ENCODE results near the gene YOD1. TPM values are rescaled to one million over a fixed set of nuclear protein-coding genes. Genes with fewer than 3 reads are reported as not detected.

Gene YOD1
- total RNA-seq, 1 donor from 2014 or later = 3.0 TPM

DNA sequence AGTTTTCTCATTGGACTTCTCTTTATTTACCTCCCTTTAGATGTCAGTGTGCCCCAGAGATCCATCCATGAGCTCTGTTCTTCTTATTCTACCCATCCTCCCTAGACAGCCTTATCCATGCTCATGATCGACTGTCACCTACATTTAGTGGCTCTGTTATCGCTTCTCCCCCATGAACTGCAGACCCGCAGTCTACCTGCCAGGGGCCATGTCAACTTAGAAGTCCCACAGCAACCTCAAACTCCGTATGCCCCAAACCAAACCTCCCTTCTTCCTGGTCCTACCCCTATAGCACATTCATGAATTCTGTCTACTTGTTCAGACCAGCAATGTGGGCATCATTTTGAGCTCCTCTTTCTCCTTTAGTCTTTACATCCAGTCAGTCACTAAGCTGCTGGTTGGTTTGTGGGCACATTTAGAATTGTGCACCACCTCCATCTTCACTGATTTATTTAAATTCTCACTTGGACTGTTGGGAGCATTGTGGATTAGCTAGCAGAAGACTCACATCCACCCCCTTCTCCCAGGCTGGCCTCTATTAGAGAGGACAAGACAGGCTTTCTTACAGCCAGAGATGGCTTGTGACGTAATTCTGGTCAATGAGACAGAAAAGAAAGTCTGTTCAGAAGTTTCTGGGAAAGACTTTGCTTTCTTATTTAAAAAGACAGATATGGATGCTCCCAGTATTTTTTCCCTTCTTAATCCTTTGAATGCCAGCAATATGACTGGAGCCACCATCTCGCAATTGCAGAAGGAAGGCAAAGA, 37.5 kb downstream of the YOD1 start:
- DNase-seq (ENCODE audit: low spot score) (no peak), ATAC-seq (no peak)

DNA sequence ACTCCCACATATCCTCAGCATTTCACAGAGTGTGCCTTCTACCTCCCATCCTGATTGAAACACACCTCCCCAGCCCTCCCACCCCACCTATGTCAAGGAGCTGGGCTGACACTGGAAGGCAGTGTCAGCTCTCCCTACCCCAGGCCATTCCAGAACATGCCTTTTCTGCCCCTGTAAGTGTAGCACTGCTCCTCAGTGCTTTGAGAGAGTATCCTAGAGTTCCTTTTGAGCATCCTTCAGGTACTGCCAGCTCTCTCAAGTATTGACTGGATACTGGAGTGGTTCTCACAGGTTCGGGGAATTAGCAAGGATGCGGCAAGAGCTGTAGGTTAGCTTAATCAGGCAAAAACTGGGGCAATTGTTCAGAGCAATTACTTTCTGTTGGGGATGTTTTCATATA, 40.3 kb downstream of the YOD1 start:
- ATAC-seq = no peak
- no peak for DNase-seq (ENCODE audit: low spot score)

DNA sequence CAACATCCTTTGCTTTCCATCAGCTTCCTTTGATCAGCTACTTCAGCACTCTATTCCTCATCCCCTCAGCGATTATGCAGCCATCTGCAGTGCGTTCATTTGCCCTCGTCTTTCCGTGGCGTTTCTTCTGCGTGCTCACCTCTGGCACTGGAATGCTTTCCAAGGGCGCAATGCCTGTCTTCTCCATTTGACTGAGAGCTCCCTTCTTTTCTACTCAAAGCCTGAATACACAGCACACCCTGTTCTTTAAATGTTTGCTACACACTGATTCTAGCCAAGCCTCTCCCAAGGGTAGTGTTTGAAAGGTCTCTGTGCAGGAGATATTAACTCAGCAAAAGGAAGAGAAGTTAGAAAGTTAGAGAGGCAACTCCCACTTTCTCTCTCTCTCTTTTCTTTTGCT, 41.1 kb downstream of the YOD1 start:
- no peak for ATAC-seq

DNA sequence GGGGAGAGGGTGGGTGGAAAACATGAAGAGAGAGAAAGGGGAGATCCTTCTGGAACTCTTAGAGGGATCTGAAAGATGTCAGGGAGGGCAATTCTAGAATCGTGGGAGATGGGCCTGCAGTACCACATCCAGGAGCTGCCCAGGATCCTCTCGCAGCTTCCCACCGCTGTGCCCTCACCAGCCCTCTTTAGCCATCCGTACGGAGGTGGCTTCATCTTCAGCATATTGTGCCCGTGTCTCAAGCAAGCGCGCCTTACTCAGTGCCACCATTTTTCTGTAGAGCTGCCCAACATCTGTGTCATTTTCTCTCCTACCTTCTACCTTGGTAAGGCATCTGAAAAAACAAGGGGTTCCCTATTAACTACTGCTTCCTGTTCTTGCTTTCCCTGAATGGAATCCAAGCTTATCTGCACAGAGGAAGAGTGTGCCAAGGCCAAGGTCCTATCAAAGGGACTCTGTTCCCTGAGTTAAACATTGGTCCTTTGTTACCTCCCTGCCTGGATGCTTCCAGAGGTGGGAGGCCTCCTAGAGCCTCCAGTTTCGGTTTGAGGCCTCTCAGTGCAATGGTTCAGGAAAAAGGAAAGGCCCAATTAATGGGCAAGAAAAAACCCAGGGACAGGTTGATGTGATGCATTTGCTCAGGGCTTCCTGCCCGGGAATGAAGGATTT, 41.7 kb downstream of the YOD1 start:
- peak; percentile 5 for ATAC-seq
- no peak for DNase-seq (ENCODE audit: low spot score)

More for the DNA sequence above, 41.1 kb downstream of the YOD1 start:
- no peak for DNase-seq (ENCODE audit: low spot score)

DNA sequence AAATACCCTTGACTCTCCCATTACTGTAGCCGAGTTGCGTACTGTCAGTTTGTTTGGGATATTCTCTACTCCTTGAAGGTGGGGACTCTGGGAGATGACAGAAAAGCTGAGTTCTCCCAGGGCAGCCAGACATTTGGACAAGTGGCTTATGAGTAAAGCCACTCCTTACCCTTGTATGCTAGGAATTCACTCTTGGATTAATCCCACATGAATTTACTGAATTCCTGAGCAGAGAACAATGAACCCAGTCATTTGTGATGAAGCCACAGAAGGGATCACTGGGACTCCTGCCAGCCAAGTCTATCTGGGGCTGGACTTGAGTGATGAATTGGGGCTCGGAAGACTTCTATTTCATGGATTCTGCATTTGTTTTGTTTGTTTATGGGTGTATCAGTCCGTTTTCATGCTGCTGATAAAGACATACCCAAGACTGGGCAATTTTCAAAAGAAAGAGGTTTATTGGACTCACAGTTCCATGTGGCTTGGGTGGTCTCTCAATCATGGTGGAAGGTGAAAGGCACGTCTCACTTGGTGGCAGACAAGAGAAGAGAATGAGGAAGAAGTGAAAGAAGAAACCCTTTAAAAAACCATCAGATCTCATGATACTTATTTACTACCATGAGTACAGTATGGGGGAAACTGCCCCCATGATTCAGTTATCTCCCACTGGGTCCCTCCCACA, 43.5 kb downstream of the YOD1 start:
- ATAC-seq = no peak
- DNase-seq (ENCODE audit: low spot score) = no peak

DNA sequence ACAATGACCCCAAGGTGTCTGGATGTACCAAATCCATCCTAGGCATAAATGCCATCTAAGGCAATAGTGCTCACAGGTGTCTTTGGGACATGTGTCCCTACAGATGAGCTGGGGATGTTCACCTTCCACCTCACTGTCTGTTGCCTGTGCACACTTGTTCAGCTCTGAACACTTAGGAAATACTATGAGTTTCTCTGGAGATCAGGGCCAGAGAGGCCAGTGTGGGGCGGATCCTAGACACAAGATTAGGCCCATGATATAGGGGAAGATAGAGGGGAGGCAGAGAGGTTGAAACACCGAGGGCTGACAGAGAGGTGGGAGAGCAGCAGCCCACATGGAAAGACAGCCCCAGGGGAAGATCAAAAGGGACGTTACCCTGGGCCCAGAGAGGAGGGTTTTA, 44.1 kb downstream of the YOD1 start:
- ATAC-seq = no peak

DNA sequence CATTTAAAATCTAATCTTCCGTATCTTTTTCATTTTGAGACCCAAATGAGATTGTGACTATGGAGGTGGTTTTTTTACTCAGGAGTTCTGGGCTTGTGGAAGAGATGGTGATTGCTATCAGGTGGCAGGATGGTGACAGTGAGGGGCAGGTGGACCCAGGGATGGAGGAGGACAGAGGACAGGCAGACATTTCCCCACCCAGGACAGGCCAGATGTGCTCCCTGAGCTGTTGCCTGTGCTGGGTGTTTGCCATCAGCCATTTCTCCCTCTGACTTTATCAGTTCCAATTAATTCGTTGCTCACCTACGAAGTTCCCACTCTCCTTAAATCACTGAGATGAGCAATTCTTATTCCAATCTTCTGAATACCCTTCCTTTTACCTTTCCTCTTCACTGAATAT, 44.9 kb downstream of the YOD1 start:
- ATAC-seq (no peak), DNase-seq (ENCODE audit: low spot score) (no peak)

More for the DNA sequence above, 44.1 kb downstream of the YOD1 start:
- DNase-seq (ENCODE audit: low spot score) = no peak

DNA sequence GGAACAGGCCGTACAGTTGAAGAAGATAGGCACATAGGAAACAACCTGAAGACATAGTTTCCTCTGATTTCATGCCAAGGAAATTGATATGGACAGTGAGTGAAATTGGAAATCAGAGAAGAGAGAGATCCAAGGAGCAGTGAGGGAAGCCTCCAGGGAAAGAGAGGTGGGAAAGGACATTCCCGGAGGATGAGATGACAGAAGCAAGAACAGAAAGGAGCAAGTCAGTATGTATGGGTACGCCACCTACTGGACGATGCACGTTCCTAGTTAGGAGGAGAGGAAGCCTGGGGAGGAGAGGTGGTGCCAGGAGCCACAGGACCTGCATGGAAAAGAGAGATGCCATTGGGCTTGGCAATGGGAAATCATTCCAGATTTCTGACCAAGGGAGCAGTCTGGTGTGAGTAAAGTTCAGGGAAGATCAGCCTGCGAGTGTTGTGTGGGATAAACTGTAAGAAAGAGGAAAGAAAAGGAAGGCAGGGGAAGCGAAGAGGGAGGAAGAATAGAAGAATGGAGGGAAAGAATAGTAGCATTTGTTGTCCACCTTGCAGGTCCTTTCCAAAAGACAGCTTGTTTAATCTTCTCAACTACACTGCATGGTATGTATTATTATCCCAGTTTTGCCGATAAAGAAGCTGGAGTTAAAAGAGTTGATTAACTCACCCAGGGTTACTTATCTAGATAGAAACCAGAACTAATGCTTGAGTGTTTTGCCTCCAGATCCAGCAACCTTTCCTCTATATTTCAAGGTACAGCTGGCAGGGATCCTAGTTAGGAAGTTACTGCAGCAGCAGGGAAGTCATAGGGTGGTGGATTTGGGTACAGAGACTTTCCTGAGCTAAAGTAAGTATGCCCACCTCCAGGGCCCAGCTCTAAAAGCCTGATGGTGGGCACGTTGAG, 45.8 kb downstream of the YOD1 start:
- DNase-seq (ENCODE audit: low spot score) = no peak
- peak; percentile 86 for ATAC-seq

DNA sequence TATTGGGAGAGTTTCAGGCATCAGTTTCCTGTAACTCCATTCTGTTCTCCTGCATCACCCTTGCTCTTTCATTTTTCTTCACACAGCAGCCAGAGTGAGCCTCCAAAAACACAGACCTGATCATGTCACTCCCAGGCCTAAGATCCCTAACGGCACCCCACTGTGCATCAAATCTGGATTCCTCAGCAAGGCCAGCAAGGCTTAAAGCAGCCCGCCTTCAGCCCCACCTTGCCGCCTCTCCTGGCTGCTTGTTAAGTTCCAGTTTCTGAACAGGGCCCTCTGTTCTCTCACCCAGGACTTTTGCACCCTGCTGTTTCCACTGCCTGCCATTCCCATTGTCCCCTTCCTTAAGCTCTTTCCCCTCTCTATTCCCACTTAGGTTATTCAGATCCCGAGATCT, 47.8 kb downstream of the YOD1 start:
- no peak for ATAC-seq
- DNase-seq (ENCODE audit: low spot score) = no peak

DNA sequence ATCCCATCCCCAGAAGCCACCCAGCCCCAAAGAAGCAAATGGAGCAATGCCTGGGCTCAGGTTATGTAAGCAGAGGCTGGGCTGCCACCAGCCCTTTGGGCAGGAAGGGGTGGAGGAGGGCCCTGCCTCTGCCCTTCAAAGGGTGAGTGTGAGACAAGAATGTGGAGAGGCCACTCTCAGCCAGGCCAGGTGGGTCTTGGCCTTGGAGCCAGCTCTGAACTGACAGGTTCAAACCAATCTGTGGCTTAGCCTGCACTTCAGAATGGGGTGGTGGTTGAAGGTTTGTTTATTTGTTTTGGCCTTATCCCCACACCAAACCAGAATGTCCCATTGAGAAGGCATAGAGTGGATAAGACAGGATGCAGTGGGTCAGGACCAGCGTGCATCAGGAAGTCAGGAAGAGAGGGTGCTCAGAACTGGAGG, 48.3 kb downstream of the YOD1 start:
- DNase-seq (ENCODE audit: low spot score) = peak; percentile 56

DNA sequence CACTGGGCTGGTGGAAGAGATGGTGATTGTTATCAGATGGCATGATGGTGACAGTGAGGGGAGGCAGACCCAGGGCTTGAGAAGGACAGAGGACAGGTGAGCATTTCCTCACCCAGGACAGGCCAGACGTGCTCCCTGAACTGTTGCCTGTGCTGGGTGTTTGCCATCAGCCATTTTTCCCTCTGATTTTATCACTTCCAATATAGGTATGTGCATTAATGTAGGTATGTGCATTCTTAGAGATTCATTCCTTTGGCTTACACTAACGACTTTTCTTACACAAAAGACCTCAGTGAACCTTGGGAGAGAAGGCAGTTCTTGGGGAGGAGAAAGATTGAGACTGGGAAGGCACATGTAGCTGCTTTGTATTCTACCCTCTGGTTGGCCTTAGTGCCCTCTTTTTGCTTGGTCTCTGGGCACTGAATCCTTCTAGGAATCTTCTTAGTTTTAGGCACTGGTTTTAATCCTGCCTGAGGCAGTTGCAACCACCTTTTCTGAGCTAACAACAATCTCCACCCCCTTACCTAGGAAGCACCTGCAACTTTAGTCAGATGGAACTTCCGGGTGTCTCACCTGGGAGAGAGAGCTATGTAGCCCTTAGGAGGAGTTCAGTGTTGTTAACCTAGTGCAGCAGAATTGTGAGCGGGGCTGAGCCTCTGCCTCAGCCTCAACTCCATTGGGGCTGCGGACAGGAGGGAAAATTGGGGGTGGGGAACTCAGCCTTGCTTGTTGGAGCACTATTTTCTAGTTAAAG, 49.3 kb downstream of the YOD1 start:
- DNase-seq (ENCODE audit: low spot score) = no peak
- no peak for ATAC-seq

More for the DNA sequence above, 48.3 kb downstream of the YOD1 start:
- peak; percentile 54 for ATAC-seq

DNA sequence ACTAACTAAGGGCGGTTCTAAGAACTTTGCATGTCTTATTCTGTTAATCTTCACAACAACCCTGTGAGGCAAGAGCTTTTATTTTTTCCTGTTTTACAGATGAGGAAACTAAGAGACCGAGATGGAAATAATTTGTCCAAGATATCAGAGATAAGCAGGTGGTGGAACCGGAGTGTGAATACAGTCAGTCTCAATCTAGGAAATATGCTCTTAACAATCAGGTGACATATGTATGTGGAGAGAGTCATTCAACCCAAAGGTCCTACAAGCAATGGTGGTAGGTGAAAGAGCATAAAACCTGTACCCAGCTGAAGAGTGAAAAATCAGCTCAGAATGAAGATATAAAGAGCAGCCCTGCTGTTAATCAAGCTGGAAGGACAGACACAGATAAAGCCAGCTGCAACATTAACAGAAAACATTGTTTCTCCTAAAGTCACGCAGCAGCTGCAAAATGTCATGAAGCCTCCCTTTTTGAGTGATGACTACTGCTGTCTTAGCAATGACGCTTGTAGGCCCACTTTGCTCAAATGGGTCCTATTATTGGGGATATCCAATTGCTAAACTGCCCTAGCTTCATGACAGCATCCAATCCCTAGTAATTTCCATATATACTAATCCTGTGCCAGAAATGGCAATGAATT, 50.2 kb downstream of the YOD1 start:
- ATAC-seq (no peak), DNase-seq (ENCODE audit: low spot score) (no peak)

DNA sequence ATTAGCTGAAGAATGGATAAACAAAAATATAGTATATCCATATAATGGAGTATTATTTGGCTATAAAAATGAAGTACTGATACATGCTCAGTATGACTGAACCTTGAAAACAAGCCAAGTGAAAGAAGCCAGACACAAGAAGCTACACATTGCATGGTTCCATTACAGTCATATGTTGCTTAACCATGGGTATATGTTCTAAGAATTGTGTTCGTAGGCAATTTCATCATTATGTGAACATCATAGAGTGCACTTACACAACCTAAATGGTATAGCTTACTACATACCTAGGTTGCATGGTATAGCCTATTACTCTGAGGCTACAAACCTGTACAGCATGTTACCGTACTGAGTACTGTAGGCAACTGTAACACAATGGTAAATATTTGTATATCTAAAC, 52.2 kb downstream of the YOD1 start:
- ATAC-seq (no peak), DNase-seq (ENCODE audit: low spot score) (no peak)

Other genes with a start within 250 kb of the YOD1 start
- gene IL20, start 185.6 kb downstream of the YOD1 start, total RNA-seq = not detected
- not detected for gene IL24, start 153.8 kb downstream of the YOD1 start, total RNA-seq
- 1.3 TPM for gene FCMR, start 129.3 kb downstream of the YOD1 start, total RNA-seq
- gene PIGR, start 104.7 kb downstream of the YOD1 start, total RNA-seq = 23.3 TPM
- 0.60 TPM for gene FCAMR, start 80.7 kb downstream of the YOD1 start, total RNA-seq
- 0.55 TPM for gene C1orf116, start 18.5 kb downstream of the YOD1 start, total RNA-seq
- gene PFKFB2, start 2.1 kb upstream of the YOD1 start, total RNA-seq = 4.1 TPM
- gene C4BPB, start 37.7 kb upstream of the YOD1 start, total RNA-seq = 223 TPM
- gene C4BPA, start 53.0 kb upstream of the YOD1 start, total RNA-seq = 792 TPM

Measured in left lobe of liver (tissue), 2 donors.